Dermis blood vessel endothelial cell (primary cell): ENCODE data around the gene ECI2. TPM values are rescaled to one million over a fixed set of nuclear protein-coding genes. Genes with fewer than 3 reads are reported as not detected.

ENCODE experiments used
- DNase-seq: peaks from one replicate; pipeline ENCODE4 v3.0.0; 2010
- total RNA-seq: library from RNA; depleted of rRNA; stranded (reverse); fragments of >200 nt; gene quantifications from 2 replicates; pipeline ENCODE4 v1.2.3, GENCODE V29; 2014

The ECI2 gene
- 80.7 and 92.1 TPM in 2 replicates for total RNA-seq

DNA sequence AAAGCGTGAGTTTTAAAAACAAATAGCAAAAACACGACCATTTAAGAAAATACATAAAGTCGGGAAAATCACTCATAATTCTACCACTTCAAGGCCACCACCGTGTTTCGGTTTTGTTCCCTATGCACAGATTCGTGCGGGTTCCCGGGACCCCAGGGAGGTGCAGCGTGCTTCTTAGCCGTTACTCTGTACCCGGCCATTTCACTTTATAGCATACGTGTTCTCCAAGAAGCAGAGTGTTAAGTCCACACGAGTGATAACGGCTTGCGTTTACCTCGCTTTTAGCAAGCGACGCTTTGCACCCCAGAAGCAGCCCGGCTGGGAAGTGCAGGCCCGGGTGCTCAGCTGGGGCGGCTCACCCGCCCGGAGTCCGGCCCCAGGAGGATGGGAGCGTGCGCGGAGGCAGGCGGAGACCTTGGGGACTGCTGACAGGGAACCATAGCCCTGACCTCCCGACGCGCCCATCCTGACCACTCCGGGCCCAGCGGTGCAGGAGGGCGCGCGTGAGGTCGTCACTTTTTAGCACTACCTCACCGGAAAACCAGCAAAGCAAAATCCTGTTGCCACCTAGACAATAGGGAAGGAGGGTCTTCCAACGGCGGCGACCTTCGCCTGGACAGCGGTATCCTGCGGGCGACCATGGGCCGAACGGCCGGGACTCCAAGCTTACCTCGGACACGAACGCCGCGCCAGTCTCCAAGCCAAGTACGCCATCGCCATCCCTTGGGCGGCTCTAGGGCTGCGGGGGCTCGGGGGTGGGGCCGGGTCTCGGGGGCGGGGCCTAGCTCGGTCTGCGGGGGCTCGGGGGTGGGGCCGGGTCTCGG lies at the start of gene ECI2:
ECI2 (minus strand) TSS at position 735 of the 824 bp plus-strand sequence; CDS start at position 720, 15 bp downstream.
- DNase-seq: no peak

DNA sequence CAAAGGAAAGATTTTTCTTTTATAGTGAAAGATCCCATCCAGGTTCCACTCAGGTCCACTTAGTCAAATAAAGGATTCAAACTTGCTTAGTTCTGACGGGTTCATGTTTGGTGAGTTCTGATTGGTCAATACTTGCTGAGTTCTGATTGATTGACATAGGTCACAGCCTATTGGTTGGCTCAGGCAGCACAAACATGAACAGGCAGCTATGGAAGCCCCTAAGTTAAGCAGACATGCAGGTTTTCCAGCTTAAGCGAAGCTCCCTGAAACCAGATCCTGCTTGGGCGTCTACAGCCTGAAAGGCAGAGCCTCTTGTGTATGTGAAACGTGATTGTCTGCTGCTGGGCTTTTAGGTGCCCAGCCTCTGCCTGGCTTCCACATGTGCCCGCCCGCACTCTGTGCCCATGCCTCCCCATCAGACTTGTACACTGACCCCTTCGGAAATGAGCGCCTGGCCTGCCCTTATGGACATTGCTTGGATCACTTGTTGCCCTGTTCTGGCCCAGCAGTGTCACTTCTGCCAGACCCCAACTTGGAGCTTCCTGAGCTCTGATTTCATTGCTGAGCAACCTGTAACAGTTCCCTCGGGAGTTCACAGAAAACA lies 45.4 kb upstream of the ECI2 start:
- DNase-seq: peak; percentile 67

GRCh38 chr6:4179960-4180651 lies 44.7 kb upstream of the ECI2 start:
- DNase-seq: no peak

DNA sequence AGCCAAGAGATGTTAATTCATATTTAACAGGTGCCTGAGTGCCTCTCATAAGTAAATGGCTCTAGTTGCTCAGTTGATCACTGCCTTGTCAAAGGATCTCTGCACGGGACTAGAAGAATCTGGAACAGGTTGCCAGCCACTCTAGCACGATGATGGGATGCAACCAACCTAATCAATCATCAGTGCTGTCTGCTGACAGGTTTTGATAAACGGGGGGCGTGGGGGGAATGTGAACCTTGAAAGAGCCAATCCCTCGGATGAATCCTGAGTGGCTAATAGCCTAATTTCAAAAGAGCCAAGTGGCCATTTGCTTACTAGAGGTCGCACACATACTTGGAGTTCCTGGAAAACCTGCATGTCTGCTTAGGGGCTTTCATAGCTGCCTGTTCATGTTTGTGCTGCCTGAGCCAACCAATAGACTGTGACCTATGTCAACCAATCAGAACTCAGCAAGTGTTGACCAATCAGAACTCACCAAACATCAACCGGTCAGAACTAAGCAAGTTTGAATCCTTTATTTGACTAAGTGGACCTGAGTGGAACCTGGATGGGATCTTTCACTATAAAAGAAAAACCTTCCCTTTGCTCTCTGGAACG lies 43.5 kb upstream of the ECI2 start:
- no peak for DNase-seq

- DNase-seq: no peak
Measured at GRCh38 chr6:4176907-4177306, 41.5 kb upstream of the ECI2 start.

- no peak for DNase-seq
Measured at GRCh38 chr6:4174042-4174441, 38.7 kb upstream of the ECI2 start.

DNA sequence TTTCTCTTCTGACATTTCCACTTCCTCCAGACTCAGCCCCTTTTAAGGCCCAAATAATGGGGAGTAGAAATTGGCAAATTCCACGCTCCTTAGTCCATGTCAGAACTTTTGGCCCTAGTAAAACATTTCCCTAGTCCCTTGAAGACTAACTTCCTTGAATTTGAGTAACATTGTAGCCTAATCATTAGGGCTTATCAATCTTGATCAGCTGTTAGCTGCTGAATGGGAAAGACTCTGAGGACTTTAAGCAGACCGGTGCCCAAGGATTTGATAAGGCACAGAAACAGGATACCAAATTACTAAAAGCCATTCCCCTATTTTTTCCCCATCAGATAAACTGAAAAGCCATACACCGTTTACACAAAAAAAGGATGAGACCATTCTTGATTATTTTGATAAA lies 37.0 kb upstream of the ECI2 start:
- DNase-seq: no peak

- no peak for DNase-seq
Measured at GRCh38 chr6:4170297-4170696, 34.9 kb upstream of the ECI2 start.

- DNase-seq: no peak
Measured at GRCh38 chr6:4169028-4169789, 33.8 kb upstream of the ECI2 start.

DNA sequence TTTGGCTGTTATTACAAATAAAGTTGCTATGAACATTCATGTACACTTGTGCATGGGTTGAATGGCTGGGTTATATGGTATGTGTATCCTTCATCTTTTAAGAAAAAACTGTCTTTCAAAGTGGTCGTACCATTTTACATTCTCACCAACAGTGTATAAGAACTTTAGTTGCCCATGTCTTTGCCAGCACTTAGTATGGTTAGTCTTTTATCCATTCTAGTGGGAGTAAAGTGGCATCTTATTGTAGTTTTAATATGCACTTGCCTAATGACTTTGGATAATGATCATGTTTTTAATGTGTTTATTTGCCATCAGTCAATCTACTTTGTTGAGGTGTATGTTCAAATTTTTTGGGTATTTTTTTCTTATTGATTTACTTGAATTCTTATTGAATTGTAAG lies 32.5 kb upstream of the ECI2 start:
- DNase-seq: no peak

DNA sequence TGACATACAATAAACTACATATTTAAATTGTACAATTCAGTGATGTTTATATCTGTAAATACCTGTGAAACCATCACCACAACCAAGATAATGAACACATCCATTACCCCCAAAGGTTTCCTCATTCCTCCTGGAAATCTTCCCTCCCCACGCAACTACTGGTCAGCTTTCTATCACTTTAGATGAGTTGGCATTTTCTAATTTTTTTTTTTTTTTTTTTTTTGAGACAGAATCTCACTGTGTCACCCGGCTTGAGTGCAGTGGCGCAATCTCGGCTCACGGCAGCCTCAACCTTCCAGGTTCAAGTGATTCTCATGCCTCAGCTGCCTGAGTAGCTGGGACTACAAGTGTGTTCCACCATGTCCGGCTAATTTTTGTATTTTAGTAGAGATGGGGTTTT lies 31.7 kb upstream of the ECI2 start:
- DNase-seq: no peak

- DNase-seq: no peak
Measured at GRCh38 chr6:4164456-4164855, 29.1 kb upstream of the ECI2 start.

DNA sequence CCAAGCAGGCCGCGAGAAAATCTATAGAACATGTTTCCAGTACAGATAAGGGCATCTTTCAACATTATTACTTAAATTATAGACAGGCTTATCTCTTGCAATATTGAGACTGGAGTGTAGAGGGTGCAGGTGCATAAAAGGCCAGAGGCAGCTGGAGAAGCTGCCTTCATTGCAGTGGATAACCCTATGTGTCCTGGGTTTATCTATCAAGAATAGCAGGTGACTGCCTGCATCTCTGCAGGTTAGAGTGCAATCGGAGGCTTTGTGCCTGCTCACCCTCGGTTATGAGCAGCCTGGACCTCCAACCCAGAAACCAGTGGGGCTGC lies 28.7 kb upstream of the ECI2 start:
- DNase-seq: no peak

DNA sequence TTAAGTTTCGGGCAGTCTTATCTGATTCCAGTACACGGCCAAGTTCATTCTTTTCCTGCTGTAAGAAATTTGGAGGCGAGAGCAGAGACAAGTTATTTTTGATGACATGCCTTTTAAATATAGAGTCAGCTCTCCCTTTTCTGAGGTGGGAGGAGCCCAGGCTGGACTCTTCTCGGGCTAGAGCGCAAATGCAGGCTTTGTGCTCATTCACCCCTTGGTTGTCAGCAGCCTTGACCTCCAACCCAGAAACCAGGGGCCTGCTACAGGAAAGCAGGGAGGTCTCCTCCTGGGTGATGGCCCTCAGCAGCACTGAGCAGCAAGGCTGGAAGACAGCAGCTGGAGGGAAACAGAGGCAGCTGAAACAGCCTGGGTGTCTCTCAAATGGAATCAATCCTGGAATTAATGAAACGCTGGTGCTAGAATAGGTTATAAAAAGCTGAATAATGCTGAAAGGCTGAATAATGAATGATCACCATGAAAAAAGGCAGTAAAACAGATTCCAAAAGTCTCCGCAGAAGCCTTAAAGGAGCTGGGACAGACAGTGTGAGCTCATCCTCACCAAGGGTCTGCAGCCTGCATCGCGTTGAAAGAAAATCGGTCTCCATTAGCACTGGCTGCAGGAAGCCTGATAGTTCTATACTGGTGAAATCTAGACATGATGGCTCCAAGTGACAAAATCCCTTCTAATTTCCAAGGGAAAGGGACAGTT lies 28.2 kb upstream of the ECI2 start:
- no peak for DNase-seq

DNA sequence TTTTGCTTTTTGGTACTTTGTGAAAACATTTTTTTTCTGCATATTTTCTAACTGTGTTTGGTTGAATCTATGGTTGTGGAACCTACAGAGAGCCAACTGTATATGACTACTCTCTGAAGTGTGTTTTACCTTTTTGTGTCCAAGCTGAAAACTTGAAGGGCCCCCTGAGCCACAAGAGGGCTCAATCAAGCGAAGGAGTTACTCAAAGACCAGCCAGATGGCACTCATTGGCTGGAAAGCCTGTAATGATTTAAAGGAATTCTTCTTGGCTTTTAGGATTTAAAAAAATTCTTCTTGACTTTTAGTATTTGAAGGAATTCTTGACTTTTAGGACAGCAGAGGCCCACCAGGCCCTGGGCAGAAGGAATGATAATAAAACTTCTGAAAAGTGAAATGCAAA lies 27.0 kb upstream of the ECI2 start:
- DNase-seq: no peak

- no peak for DNase-seq
Measured at GRCh38 chr6:4159491-4159890, 24.1 kb upstream of the ECI2 start.

DNA sequence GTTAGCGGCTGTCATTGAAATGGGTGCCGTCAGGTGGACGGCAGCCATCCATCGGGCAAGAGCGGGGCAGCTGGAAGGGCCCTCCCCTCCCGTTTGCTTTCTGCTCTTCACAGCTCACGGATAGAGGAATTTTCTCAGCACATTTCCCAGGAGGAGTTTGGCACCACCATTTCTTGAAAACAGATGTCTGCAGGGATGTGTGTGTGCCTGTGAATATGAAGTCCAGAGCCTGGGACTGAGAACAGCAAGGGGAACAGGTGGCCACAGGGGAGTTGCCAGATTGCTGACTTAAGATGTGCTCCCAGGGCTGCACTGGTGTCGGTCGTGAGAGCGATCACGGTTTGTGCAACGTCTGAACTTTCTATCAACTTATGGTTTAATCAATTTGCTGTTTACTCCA lies 22.1 kb upstream of the ECI2 start:
- DNase-seq: no peak

GRCh38 chr6:4155848-4156466 lies 20.6 kb upstream of the ECI2 start:
- peak; percentile 94 for DNase-seq

GRCh38 chr6:4153514-4153985 lies 18.2 kb upstream of the ECI2 start:
- DNase-seq: no peak

GRCh38 chr6:4145083-4145482 lies 9.7 kb upstream of the ECI2 start:
- no peak for DNase-seq

- no peak for DNase-seq
Measured at GRCh38 chr6:4139272-4139671, 3.9 kb upstream of the ECI2 start.

GRCh38 chr6:4138186-4138585 lies 2.8 kb upstream of the ECI2 start:
- no peak for DNase-seq
